ENCODE measurements around the gene HDAC3. TPM values are rescaled to one million over a fixed set of nuclear protein-coding genes. Genes with fewer than 3 reads are reported as not detected.

HDAC3 gene
- total RNA-seq, 2 donors from 2014 or later = 36.6 to 44.0 TPM

GRCh38 chr5:141657937-141658545, 21.4 kb upstream of the HDAC3 start:
- Histone ChIP-seq H3K36me3 (no peaks in the 10 kb centered on the region), H3K27me3 (no peaks in the 10 kb centered on the region), H3K9me3 (no peaks in the 10 kb centered on the region), H3K4me3 (no peak overlapping the region), H3K4me1 (no peaks in the 10 kb centered on the region), H3K9ac (ENCODE audit: low read depth in 2 of 2, low read length in 2 of 2) (no peak overlapping the region), H3K27ac (no peak overlapping the region)
- no peak for TF ChIP-seq CTCF (IDR thresholded peaks at IDR 0.05)
- intact Hi-C loops (cut with DNase I) = no loop called here
- no peak for DNase-seq

DNA sequence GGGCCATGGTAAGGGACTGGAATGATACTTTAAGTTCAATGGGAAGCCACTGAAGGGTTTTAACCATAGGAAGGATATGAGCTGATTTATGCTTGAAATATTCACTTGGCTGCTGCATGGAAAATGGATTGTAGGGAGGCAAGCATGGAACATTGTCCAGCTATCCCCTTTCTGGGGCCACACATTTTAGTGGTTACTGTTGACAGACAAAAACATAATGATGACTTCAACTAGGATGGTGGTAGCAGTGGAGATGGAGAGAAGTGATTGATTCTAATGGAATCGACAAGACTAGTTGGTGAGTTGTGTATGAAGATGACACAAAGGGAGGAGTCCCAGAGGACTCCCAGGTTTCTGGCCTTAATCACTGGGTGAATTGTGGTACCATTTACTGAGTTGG, 20.8 kb upstream of the HDAC3 start:
- H3K4me3 ChIP-seq = no peak overlapping the region
- H3K9me3 ChIP-seq = no peaks in the 10 kb centered on the region
- H3K27me3 ChIP-seq = no peaks in the 10 kb centered on the region
- H3K36me3 ChIP-seq = no peaks in the 10 kb centered on the region
- no peak overlapping the region for H3K9ac ChIP-seq (ENCODE audit: low read depth in 2 of 2, low read length in 2 of 2)
- no peak overlapping the region for H3K27ac ChIP-seq
- no peak for DNase-seq
- no peak for TF ChIP-seq CTCF (IDR thresholded peaks at IDR 0.05)
- intact Hi-C loops (cut with DNase I) = no loop called here
- no peaks in the 10 kb centered on the region for H3K4me1 ChIP-seq

GRCh38 chr5:141656396-141656795, 19.7 kb upstream of the HDAC3 start:
- no peak overlapping the region for H3K27ac ChIP-seq
- no peaks in the 10 kb centered on the region for H3K36me3 ChIP-seq
- no peaks in the 10 kb centered on the region for H3K9me3 ChIP-seq
- TF ChIP-seq CTCF (IDR thresholded peaks at IDR 0.05) = no peak
- no peak for DNase-seq
- H3K27me3 ChIP-seq = no peaks in the 10 kb centered on the region
- H3K4me1 ChIP-seq = no peaks in the 10 kb centered on the region
- H3K4me3 ChIP-seq = no peak overlapping the region
- H3K9ac ChIP-seq (ENCODE audit: low read depth in 2 of 2, low read length in 2 of 2) = no peak overlapping the region
- intact Hi-C loops (cut with DNase I) = no loop called here

DNA sequence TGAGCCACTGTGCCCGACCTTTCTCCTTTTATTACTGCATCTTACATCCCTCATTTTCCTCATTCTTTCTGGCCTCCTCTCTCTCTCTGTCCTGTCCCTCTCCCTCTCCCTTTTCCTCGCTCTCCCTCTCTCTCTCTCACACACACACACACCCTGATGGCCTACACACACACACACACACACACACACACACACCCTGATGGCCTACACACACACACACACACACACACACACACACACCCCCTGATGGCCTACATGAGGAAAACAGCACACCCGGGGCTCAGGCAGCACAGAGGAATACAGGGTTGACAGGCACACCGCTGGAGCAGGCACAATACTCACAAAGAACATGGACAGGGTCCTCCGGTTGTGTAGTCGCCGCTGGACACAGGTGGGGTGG, 18.4 kb upstream of the HDAC3 start:
- Histone ChIP-seq H3K9me3 (no peaks in the 10 kb centered on the region), H3K27me3 (no peaks in the 10 kb centered on the region), H3K4me3 (no peak overlapping the region), H3K9ac (ENCODE audit: low read depth in 2 of 2, low read length in 2 of 2) (no peak overlapping the region), H3K27ac (no peak overlapping the region), H3K4me1 (no peaks in the 10 kb centered on the region), H3K36me3 (no peaks in the 10 kb centered on the region)
- no peak for TF ChIP-seq CTCF (IDR thresholded peaks at IDR 0.05)
- no peak for DNase-seq
- intact Hi-C loops (cut with DNase I) = no loop called here

DNA sequence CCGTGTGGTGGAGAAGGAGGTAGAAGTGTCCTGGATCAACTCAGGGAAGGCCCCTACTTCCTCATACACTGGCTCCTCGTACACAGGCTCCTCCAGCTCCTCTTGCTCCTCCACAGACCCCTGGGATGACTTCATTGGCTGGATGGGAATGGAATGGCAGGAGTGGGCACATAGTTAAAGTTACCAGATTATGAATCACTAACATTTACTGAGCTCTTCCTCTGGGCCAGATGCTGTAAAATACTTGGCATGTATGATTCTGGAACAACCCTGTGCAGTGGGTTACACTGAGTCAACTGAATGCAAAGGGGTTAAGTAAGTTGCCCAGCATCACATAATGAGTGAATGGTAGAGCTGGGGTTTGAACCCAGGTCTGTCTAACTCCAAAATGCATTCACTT, 17.6 kb upstream of the HDAC3 start:
- H3K9me3 ChIP-seq = no peaks in the 10 kb centered on the region
- H3K27me3 ChIP-seq = no peaks in the 10 kb centered on the region
- no peak overlapping the region for H3K9ac ChIP-seq (ENCODE audit: low read depth in 2 of 2, low read length in 2 of 2)
- H3K4me3 ChIP-seq = no peak overlapping the region
- no peak for DNase-seq
- H3K4me1 ChIP-seq = no peaks in the 10 kb centered on the region
- intact Hi-C loops (cut with DNase I) = no loop called here
- no peak overlapping the region for H3K27ac ChIP-seq
- no peak for TF ChIP-seq CTCF (IDR thresholded peaks at IDR 0.05)
- no peaks in the 10 kb centered on the region for H3K36me3 ChIP-seq

Measured in colonic mucosa (tissue), 4 donors.